PFSK-1 (cell line): ENCODE results near the gene CDK6.

Experiments used
- SIN3A ChIP-seq: IDR thresholded peaks from 2 replicates; pipeline ENCODE4 v1.6.1; 2012; ENCODE audit warnings: mild to moderate bottlenecking, low read length, moderate library complexity, borderline replicate concordance; ENCODE audit not compliant: insufficient read depth
- TF ChIP-seq, protein P1 (sequence below), 2 experiments: IDR thresholded peaks; 2 replicates each; pipeline versions ENCODE4 v1.6.1 to v1.8.0; 2011 to 2012; ENCODE audit warnings: low read depth in 2 of 2, low read length in 2 of 2, control low read depth in 1 of 2, inconsistent platforms in 1 of 2, mild to moderate bottlenecking in 1 of 2, moderate library complexity in 1 of 2; ENCODE audit not compliant: insufficient read depth in 1 of 2

DNA sequence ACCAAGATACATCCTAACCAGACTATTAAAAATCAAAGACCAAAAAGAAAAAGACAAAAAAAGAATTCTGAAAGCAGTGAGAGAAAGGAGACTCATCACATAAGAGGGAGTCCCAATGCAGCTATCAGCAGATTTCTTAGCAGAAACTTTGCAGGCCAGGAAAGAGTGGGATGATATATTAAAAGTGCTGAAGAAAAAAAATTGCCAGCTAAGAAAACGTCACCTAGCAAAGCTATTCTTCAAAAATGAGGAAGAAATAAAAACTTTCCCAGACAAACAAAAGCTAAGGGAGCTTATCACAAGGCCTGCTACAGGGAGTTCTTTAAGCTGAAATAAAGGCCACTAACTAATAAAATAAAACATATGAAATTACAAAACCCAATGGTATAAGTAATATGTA lies 40.5 kb upstream of the CDK6 start:
- no peak for TF ChIP-seq SIN3A
- TF ChIP-seq, protein P1, sequence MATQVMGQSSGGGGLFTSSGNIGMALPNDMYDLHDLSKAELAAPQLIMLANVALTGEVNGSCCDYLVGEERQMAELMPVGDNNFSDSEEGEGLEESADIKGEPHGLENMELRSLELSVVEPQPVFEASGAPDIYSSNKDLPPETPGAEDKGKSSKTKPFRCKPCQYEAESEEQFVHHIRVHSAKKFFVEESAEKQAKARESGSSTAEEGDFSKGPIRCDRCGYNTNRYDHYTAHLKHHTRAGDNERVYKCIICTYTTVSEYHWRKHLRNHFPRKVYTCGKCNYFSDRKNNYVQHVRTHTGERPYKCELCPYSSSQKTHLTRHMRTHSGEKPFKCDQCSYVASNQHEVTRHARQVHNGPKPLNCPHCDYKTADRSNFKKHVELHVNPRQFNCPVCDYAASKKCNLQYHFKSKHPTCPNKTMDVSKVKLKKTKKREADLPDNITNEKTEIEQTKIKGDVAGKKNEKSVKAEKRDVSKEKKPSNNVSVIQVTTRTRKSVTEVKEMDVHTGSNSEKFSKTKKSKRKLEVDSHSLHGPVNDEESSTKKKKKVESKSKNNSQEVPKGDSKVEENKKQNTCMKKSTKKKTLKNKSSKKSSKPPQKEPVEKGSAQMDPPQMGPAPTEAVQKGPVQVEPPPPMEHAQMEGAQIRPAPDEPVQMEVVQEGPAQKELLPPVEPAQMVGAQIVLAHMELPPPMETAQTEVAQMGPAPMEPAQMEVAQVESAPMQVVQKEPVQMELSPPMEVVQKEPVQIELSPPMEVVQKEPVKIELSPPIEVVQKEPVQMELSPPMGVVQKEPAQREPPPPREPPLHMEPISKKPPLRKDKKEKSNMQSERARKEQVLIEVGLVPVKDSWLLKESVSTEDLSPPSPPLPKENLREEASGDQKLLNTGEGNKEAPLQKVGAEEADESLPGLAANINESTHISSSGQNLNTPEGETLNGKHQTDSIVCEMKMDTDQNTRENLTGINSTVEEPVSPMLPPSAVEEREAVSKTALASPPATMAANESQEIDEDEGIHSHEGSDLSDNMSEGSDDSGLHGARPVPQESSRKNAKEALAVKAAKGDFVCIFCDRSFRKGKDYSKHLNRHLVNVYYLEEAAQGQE (IDR thresholded peaks at IDR 0.05; ENCODE audit: insufficient read depth in 1 of 2, low read depth in 2 of 2, low read length in 2 of 2), result no peak
